GM12892 (cell line): ENCODE data around the gene SPHK2.

Experiments
- POLR2A ChIP-seq: IDR thresholded peaks from 2 replicates; pipeline ENCODE4 v1.6.1; 2011; ENCODE audit warnings: low read depth, low read length, control low read depth
- POLR2AphosphoS5 ChIP-seq: IDR thresholded peaks from 2 replicates; pipeline ENCODE4 v1.6.1; 2011; ENCODE audit warnings: low read depth, low read length, control low read depth
- TAF1 ChIP-seq: IDR thresholded peaks from 2 replicates; pipeline ENCODE4 v1.6.1; 2011; ENCODE audit warnings: low read depth, mild to moderate bottlenecking, control low read depth, low read length, borderline replicate concordance

DNA sequence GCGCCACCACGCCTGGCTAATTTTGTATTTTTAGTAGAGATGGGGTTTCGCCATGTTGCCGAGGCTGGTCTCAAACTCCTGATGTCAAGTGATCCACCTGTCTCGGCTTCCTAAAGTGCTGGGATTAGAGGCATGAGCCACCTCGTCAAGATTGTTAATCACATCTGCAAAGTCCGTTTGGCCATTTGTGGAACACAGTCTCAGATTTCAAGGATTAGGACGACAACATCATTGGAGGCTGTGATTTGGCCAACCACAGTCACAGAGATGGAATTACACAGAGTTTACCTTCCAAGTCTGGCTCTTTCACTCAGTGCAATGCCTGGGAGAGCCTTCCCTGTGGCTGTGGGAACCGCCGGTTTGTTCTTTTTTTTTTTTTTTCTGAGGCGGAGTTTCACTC lies 49.5 kb upstream of the SPHK2 start:
- TF ChIP-seq POLR2A (no peak), POLR2AphosphoS5 (no peak), TAF1 (no peak)
